HL-60 (cell line): ENCODE data around the gene MLLT1.
A peak's percentile ranks its signal among the peaks of the same experiment; 100 is the strongest.

Experiments
- DNase-seq, 2 experiments: peaks; one replicate each; pipeline ENCODE4 v3.0.0-alpha.2; 2010 to 2020; ENCODE audit warnings: low read depth in 1 of 2, low spot score in 1 of 2
- H3K27ac ChIP-seq: fragments of 250-450 bp; sonication (Bioruptor Pico); replicated peaks from 2 replicates; pipeline ENCODE4 v1.5.1; 2020; ENCODE audit warnings: mild to moderate bottlenecking, moderate library complexity
- H3K27me3 ChIP-seq: fragments of 250-450 bp; sonication (Bioruptor Pico); 2 replicates; pipeline ENCODE4 v1.5.1; 2021; ENCODE audit warnings: mild to moderate bottlenecking, moderate library complexity; ENCODE audit not compliant: insufficient read depth, poor library complexity, severe bottlenecking
- H3K4me3 ChIP-seq: replicated peaks from 2 replicates; pipeline ENCODE4 v1.5.1; 2011; ENCODE audit warnings: mild to moderate bottlenecking, control low read depth, low read length; ENCODE audit not compliant: insufficient read depth
- CTCF ChIP-seq: IDR thresholded peaks from one replicate; pipeline ENCODE4 v1.5.1; 2011; ENCODE audit warnings: low read length, control low read depth, inconsistent platforms; ENCODE audit not compliant: insufficient read depth
- GABPA ChIP-seq: IDR thresholded peaks from 2 replicates; pipeline ENCODE4 v1.6.1; 2012; ENCODE audit warnings: low read depth
- POLR2AphosphoS5 ChIP-seq: IDR thresholded peaks from 2 replicates; pipeline ENCODE4 v1.6.1; 2012; ENCODE audit warnings: low read depth
- REST ChIP-seq: IDR thresholded peaks from 2 replicates; pipeline ENCODE4 v1.6.1; 2012; ENCODE audit warnings: low read depth; ENCODE audit not compliant: insufficient replicate concordance
- SPI1 ChIP-seq: IDR thresholded peaks from 2 replicates; pipeline ENCODE4 v1.6.1; 2012; ENCODE audit warnings: low read depth, mild to moderate bottlenecking, borderline replicate concordance

The MLLT1 gene

GRCh38 chr19:6248844-6249243, 30.9 kb downstream of the MLLT1 start:
- H3K4me3 ChIP-seq = no peak overlapping the region
- TF ChIP-seq POLR2AphosphoS5 (no peak), GABPA (no peak), REST (no peak), CTCF (no peak), SPI1 (no peak)
- no peaks in the 10 kb centered on the region for H3K27me3 ChIP-seq
- DNase-seq = no peak
- no peak overlapping the region for H3K27ac ChIP-seq

- H3K27me3 ChIP-seq = no peaks in the 10 kb centered on the region
- H3K4me3 ChIP-seq = no peak overlapping the region
- no peak overlapping the region for H3K27ac ChIP-seq
- TF ChIP-seq SPI1 = peak; percentile 78
- no peak for TF ChIP-seq GABPA
- TF ChIP-seq CTCF = no peak
- no peak for TF ChIP-seq REST
- DNase-seq = no peak
These were observed 31.4 kb downstream of the MLLT1 start for GRCh38 chr19:6248341-6248740.

- no peak overlapping the region for H3K27ac ChIP-seq
- TF ChIP-seq POLR2AphosphoS5 (no peak), CTCF (no peak), REST (no peak), GABPA (no peak), SPI1 (no peak)
These were observed 32.8 kb downstream of the MLLT1 start for GRCh38 chr19:6247007-6247288.

More at GRCh38 chr19:6247007-6247288, 32.8 kb downstream of the MLLT1 start:
- no peak for DNase-seq
- Histone ChIP-seq H3K4me3 (no peak overlapping the region), H3K27me3 (no peaks in the 10 kb centered on the region)
